Karpas-422 (cell line): Measurements from ENCODE around the gene MACROD2. TPM values are rescaled to one million over a fixed set of nuclear protein-coding genes. Genes with fewer than 3 reads are reported as not detected.

ENCODE experiments used
- DNase-seq: peaks from one replicate; pipeline ENCODE4 v3.0.0-alpha.2; 2015
- H2AFZ ChIP-seq: fragments of 200-600 bp; sonication (generic); 2 replicates; pipeline ENCODE4 v1.6.1; 2014; ENCODE audit warnings: antibody characterized with exemption, low read length, mixed read lengths
- H3K27ac ChIP-seq: fragments of 200-600 bp; sonication (generic); 2 replicates; pipeline ENCODE4 v1.5.1; 2014; ENCODE audit warnings: mild to moderate bottlenecking, low read length, moderate library complexity
- H3K27me3 ChIP-seq: fragments of 200-600 bp; sonication (generic); 2 replicates; pipeline ENCODE4 v1.6.1; 2014; ENCODE audit warnings: low read length, mixed read lengths
- H3K36me3 ChIP-seq: fragments of 200-600 bp; sonication (generic); 2 replicates; pipeline ENCODE4 v1.6.1; 2014; ENCODE audit warnings: low read length, mixed read lengths; ENCODE audit not compliant: insufficient read depth
- H3K4me1 ChIP-seq: fragments of 200-600 bp; sonication (generic); 2 replicates; pipeline ENCODE4 v1.6.1; 2014; ENCODE audit warnings: mild to moderate bottlenecking, low read length, mixed read lengths
- H3K4me2 ChIP-seq: fragments of 200-600 bp; sonication (generic); 2 replicates; pipeline ENCODE4 v1.6.1; 2014; ENCODE audit warnings: low read length, low read depth, mild to moderate bottlenecking; ENCODE audit not compliant: poor library complexity, severe bottlenecking
- H3K4me3 ChIP-seq: fragments of 200-600 bp; sonication (generic); 2 replicates; pipeline ENCODE4 v1.5.1; 2014; ENCODE audit warnings: mild to moderate bottlenecking, antibody characterized with exemption, low read length, mixed read lengths
- H3K79me2 ChIP-seq: fragments of 200-600 bp; sonication (generic); 2 replicates; pipeline ENCODE4 v1.6.1; 2014; ENCODE audit warnings: mild to moderate bottlenecking, low read length, mixed read lengths
- H3K9ac ChIP-seq: fragments of 200-600 bp; sonication (generic); 2 replicates; pipeline ENCODE4 v1.6.0; 2014; ENCODE audit warnings: low read length
- H3K9me2 ChIP-seq: fragments of 200-600 bp; sonication (generic), shearing (Covaris generic); replicated peaks from 2 replicates; pipeline ENCODE4 v1.6.0; 2014; ENCODE audit warnings: mild to moderate bottlenecking, low read length, moderate library complexity; ENCODE audit not compliant: insufficient read depth
- H3K9me3 ChIP-seq: fragments of 300-700, 200-600 bp; sonication (generic); 2 replicates; pipeline ENCODE4 v1.6.1; 2014; ENCODE audit warnings: low read length, mixed read lengths
- H4K20me1 ChIP-seq: fragments of 200-600 bp; sonication (generic); 2 replicates; pipeline ENCODE4 v1.6.1; 2014; ENCODE audit warnings: mild to moderate bottlenecking, antibody characterized with exemption, low read length, low read depth; ENCODE audit not compliant: insufficient read depth
- total RNA-seq: library from RNA; depleted of rRNA; stranded (reverse); fragments of >200 nt; shearing (Covaris generic); gene quantifications from 2 replicates; pipeline ENCODE4 v1.2.3, GENCODE V29; 2014; ENCODE audit warnings: low replicate concordance

Gene MACROD2
- total RNA-seq, 1 experiment from 2014 or later: 0.15 TPM

GRCh38 chr20:14295238-14295637, 299.9 kb downstream of the MACROD2 start:
- Histone ChIP-seq H3K4me3 (no peak overlapping the region), H3K9ac (no peak overlapping the region), H3K27me3 (no peaks in the 10 kb centered on the region), H3K4me2 (no peak overlapping the region), H2AFZ (no peak overlapping the region), H3K79me2 (no peaks in the 10 kb centered on the region), H3K9me3 (no peaks in the 10 kb centered on the region), H3K4me1 (no peaks in the 10 kb centered on the region), H4K20me1 (no peaks in the 10 kb centered on the region), H3K36me3 (no peaks in the 10 kb centered on the region), H3K27ac (no peak overlapping the region), H3K9me2 (no peaks in the 10 kb centered on the region)
- DNase-seq: no peak

GRCh38 chr20:14295770-14296309, 300.5 kb downstream of the MACROD2 start:
- no peaks in the 10 kb centered on the region for H3K27me3 ChIP-seq
- H4K20me1 ChIP-seq: no peaks in the 10 kb centered on the region
- H3K4me1 ChIP-seq: no peaks in the 10 kb centered on the region
- no peak overlapping the region for H3K4me2 ChIP-seq
- H3K9ac ChIP-seq: no peak overlapping the region
- no peak for DNase-seq
- no peaks in the 10 kb centered on the region for H3K9me2 ChIP-seq
- H3K9me3 ChIP-seq: no peaks in the 10 kb centered on the region
- H2AFZ ChIP-seq: no peak overlapping the region
- H3K4me3 ChIP-seq: no peak overlapping the region
- H3K27ac ChIP-seq: no peak overlapping the region
- no peaks in the 10 kb centered on the region for H3K36me3 ChIP-seq
- H3K79me2 ChIP-seq: no peaks in the 10 kb centered on the region

GRCh38 chr20:14299831-14300230, 304.5 kb downstream of the MACROD2 start:
- no peak overlapping the region for H3K9ac ChIP-seq
- no peaks in the 10 kb centered on the region for H3K4me1 ChIP-seq
- no peaks in the 10 kb centered on the region for H3K9me2 ChIP-seq
- H3K4me3 ChIP-seq: no peak overlapping the region
- no peaks in the 10 kb centered on the region for H3K9me3 ChIP-seq
- no peaks in the 10 kb centered on the region for H4K20me1 ChIP-seq
- no peaks in the 10 kb centered on the region for H3K27me3 ChIP-seq
- no peak for DNase-seq
- H3K27ac ChIP-seq: no peak overlapping the region
- H3K79me2 ChIP-seq: no peaks in the 10 kb centered on the region
- H3K4me2 ChIP-seq: no peak overlapping the region
- no peak overlapping the region for H2AFZ ChIP-seq
- no peaks in the 10 kb centered on the region for H3K36me3 ChIP-seq

GRCh38 chr20:14303106-14303505, 307.8 kb downstream of the MACROD2 start:
- H3K9me2 ChIP-seq: no peaks in the 10 kb centered on the region
- H3K27me3 ChIP-seq: no peaks in the 10 kb centered on the region
- no peak overlapping the region for H3K4me3 ChIP-seq
- DNase-seq: no peak
- H2AFZ ChIP-seq: no peak overlapping the region
- no peaks in the 10 kb centered on the region for H3K9me3 ChIP-seq
- H3K4me2 ChIP-seq: no peak overlapping the region
- H3K27ac ChIP-seq: no peak overlapping the region
- H3K9ac ChIP-seq: no peak overlapping the region
- no peaks in the 10 kb centered on the region for H3K79me2 ChIP-seq
- no peaks in the 10 kb centered on the region for H3K4me1 ChIP-seq
- H4K20me1 ChIP-seq: no peaks in the 10 kb centered on the region
- no peaks in the 10 kb centered on the region for H3K36me3 ChIP-seq

GRCh38 chr20:14303651-14304050, 308.3 kb downstream of the MACROD2 start:
- Histone ChIP-seq H3K9me3 (no peaks in the 10 kb centered on the region), H3K27ac (no peak overlapping the region), H3K4me2 (no peak overlapping the region), H4K20me1 (no peaks in the 10 kb centered on the region), H3K79me2 (no peaks in the 10 kb centered on the region), H3K9me2 (no peaks in the 10 kb centered on the region), H3K27me3 (no peaks in the 10 kb centered on the region), H3K4me1 (no peaks in the 10 kb centered on the region), H2AFZ (no peak overlapping the region), H3K4me3 (no peak overlapping the region), H3K36me3 (no peaks in the 10 kb centered on the region), H3K9ac (no peak overlapping the region)
- no peak for DNase-seq

GRCh38 chr20:14304472-14304871, 309.2 kb downstream of the MACROD2 start:
- Histone ChIP-seq H3K4me2 (no peak overlapping the region), H3K4me1 (no peaks in the 10 kb centered on the region), H3K9ac (no peak overlapping the region), H3K4me3 (no peak overlapping the region), H4K20me1 (no peaks in the 10 kb centered on the region), H3K27ac (no peak overlapping the region), H3K27me3 (no peaks in the 10 kb centered on the region), H3K9me3 (no peaks in the 10 kb centered on the region), H3K79me2 (no peaks in the 10 kb centered on the region), H3K9me2 (no peaks in the 10 kb centered on the region), H3K36me3 (no peaks in the 10 kb centered on the region), H2AFZ (no peak overlapping the region)
- no peak for DNase-seq

GRCh38 chr20:14307956-14308355, 312.6 kb downstream of the MACROD2 start:
- no peak for DNase-seq
- Histone ChIP-seq H4K20me1 (no peaks in the 10 kb centered on the region), H3K79me2 (no peaks in the 10 kb centered on the region), H3K4me3 (no peak overlapping the region), H3K9me3 (no peaks in the 10 kb centered on the region), H3K36me3 (no peaks in the 10 kb centered on the region), H3K9me2 (no peaks in the 10 kb centered on the region), H3K27me3 (no peaks in the 10 kb centered on the region), H3K9ac (no peak overlapping the region), H3K4me1 (no peaks in the 10 kb centered on the region), H3K27ac (no peak overlapping the region), H2AFZ (no peak overlapping the region), H3K4me2 (no peak overlapping the region)

GRCh38 chr20:14310977-14311627, 315.8 kb downstream of the MACROD2 start:
- H3K4me3 ChIP-seq: no peak overlapping the region
- no peaks in the 10 kb centered on the region for H3K27me3 ChIP-seq
- H3K4me2 ChIP-seq: no peak overlapping the region
- no peak for DNase-seq
- H4K20me1 ChIP-seq: no peaks in the 10 kb centered on the region
- H3K27ac ChIP-seq: no peak overlapping the region
- H3K79me2 ChIP-seq: no peaks in the 10 kb centered on the region
- H3K9ac ChIP-seq: no peak overlapping the region
- H3K9me3 ChIP-seq: no peaks in the 10 kb centered on the region
- no peaks in the 10 kb centered on the region for H3K9me2 ChIP-seq
- H2AFZ ChIP-seq: no peak overlapping the region
- no peaks in the 10 kb centered on the region for H3K4me1 ChIP-seq
- no peaks in the 10 kb centered on the region for H3K36me3 ChIP-seq
